Femur (tissue), 1 donor: ENCODE data around the gene MTOR.
"Not testable (repeated sequence)": the region's sequence is repeated elsewhere in the genome, so short reads cannot be mapped to it uniquely, and the experiment has no call there.

Source experiments
- DNase-seq: peaks from one replicate; pipeline ENCODE4 v3.0.0-alpha.2; 2017

The MTOR gene

GRCh38 chr1:11262171-11263049, at the start of gene MTOR:
TSS of gene MTOR (minus strand) at chr1:11262551. CDS start at chr1:11259409, 3,142 bp downstream.
- DNase-seq: peak; percentile 100

GRCh38 chr1:11309385-11309784, 47.0 kb upstream of the MTOR start:
- no peak for DNase-seq

- no peak for DNase-seq
These were observed 46.4 kb upstream of the MTOR start for GRCh38 chr1:11308699-11309224.

GRCh38 chr1:11307852-11308251, 45.5 kb upstream of the MTOR start:
- no peak for DNase-seq

GRCh38 chr1:11305516-11305915, 43.2 kb upstream of the MTOR start:
- not testable (repeated sequence) for DNase-seq

- no peak for DNase-seq
These were observed 40.0 kb upstream of the MTOR start for GRCh38 chr1:11302366-11302765.

GRCh38 chr1:11301601-11302000, 39.2 kb upstream of the MTOR start:
- no peak for DNase-seq

- no peak for DNase-seq
These were observed 36.8 kb upstream of the MTOR start for GRCh38 chr1:11299225-11299574.

GRCh38 chr1:11298390-11299224, 36.3 kb upstream of the MTOR start:
- DNase-seq: no peak

GRCh38 chr1:11297774-11298173, 35.4 kb upstream of the MTOR start:
- DNase-seq: not testable (repeated sequence)

GRCh38 chr1:11295905-11296304, 33.6 kb upstream of the MTOR start:
- no peak for DNase-seq

- DNase-seq: no peak
These were observed 32.6 kb upstream of the MTOR start for GRCh38 chr1:11294951-11295350.

- DNase-seq: no peak
These were observed 31.5 kb upstream of the MTOR start for GRCh38 chr1:11293856-11294255.

GRCh38 chr1:11291049-11291448, 28.7 kb upstream of the MTOR start:
- DNase-seq: no peak

GRCh38 chr1:11289064-11289463, 26.7 kb upstream of the MTOR start:
- DNase-seq: no peak

GRCh38 chr1:11286735-11287410, 24.5 kb upstream of the MTOR start:
- no peak for DNase-seq

GRCh38 chr1:11285883-11286734, 23.8 kb upstream of the MTOR start:
- DNase-seq: no peak

- no peak for DNase-seq
These were observed 22.4 kb upstream of the MTOR start for GRCh38 chr1:11284784-11285183.

- no peak for DNase-seq
These were observed 20.8 kb upstream of the MTOR start for GRCh38 chr1:11283151-11283550.

GRCh38 chr1:11281518-11282331, 19.4 kb upstream of the MTOR start:
- no peak for DNase-seq

- DNase-seq: no peak
These were observed 18.5 kb upstream of the MTOR start for GRCh38 chr1:11280719-11281376.
